CD4-positive, alpha-beta T cell treated with Interleukin-4 for 1 hour (primary cell): ENCODE data around the gene MMP1.
"Not testable (repeated sequence)": the region's sequence is repeated elsewhere in the genome, so short reads cannot be mapped to it uniquely, and the experiment has no call there.

Source experiments
- DNase-seq, 2 donors: peaks; one replicate each; pipeline ENCODE4 v3.0.0-alpha.2; 2020 to 2022

Gene MMP1

GRCh38 chr11:102757823-102758549, 40.0 kb downstream of the MMP1 start:
- peak; percentile 13 to 15 for DNase-seq

DNA sequence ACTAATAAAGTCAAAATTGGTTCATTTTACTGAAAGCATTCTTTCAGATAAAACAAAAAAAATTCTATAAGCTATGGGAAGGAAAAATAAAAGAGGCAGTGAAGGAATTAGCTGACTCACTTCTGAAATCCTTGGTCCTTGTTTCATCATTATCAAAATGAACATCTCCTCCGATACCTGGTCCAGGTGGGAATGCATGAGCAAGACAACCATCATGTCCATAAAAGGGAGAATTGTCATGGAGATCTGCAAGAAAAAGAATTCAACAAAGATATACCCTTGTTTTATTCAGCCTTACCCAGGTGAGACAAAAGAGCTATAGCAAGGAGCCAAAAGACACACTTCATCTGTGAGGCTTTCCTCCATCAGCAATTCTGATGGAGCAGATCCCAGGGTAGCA, 44.7 kb downstream of the MMP1 start:
- DNase-seq = no peak

GRCh38 chr11:102751673-102752072, 46.3 kb downstream of the MMP1 start:
- DNase-seq = no peak

- no peak for DNase-seq
Observed at GRCh38 chr11:102749101-102749722, 48.7 kb downstream of the MMP1 start.

GRCh38 chr11:102746746-102747578, 51.0 kb downstream of the MMP1 start:
- not testable (repeated sequence) for DNase-seq
